Activated CD8-positive, alpha-beta memory T cell treated with anti-CD3 and anti-CD28 coated beads, Interleukin-2, amount 50 U/mL, for 48 hours (primary cell): ENCODE data around the gene PRRC2B.

Experiments used
- DNase-seq: peaks from one replicate; pipeline ENCODE4 v3.0.0-alpha.2; 2020

The PRRC2B gene

DNA sequence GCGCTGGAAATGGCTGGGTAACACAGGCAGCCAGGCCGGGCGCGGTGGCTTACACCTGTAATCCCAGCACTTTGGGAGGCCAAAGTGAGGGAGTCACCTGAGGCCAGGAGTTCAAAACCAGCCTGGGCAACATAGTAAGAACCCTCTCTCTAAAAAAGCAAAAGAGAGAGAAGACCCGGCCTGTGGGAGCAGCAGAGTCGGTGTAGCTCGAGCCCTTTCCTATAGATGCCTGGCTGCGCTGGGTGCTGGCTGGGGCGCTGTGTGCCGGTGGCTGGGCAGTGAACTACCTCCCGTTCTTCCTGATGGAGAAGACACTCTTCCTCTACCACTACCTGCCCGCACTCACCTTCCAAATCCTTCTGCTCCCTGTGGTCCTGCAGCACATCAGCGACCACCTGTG is 127.9 kb downstream of the PRRC2B start:
- DNase-seq = no peak

DNA sequence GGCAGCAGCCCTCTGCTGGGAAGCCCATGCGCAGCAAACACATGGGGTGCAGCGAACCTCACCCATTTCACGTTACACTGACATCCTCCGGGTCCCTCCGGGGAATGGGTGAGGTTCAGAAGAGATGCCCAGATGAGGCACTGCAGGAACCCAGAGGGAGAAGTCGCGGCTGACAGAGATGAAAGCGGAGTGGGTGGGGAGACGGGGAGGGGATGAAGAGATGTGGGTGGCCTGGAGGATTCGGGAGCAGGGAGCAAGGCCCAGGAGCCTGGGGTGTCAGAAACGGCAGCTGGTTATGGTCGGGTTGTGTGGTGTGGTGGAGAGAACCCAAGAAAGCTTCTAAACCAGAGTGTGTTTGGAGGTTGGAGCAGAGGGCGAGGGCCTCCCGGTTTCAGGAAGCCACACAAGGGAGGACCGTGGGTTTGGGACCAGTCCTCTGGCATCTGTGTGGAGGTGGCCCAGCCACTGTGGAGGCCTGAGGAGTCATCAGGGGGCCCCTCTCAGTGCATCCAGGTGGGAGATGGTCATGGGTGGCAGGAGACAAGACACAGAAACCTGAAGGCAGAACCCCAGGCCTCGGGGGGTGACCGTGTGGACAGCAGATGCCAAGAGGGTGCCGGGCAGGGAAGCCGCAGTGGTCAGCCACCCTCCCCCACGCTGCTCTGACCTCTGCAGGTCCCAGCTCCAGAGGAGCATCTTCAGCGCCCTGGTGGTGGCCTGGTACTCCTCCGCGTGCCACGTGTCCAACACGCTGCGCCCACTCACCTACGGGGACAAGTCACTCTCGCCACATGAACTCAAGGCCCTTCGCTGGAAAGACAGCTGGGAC is 128.6 kb downstream of the PRRC2B start:
- DNase-seq = no peak

- no peak for DNase-seq
Observed at GRCh38 chr9:131523086-131523388, 129.2 kb downstream of the PRRC2B start.

DNA sequence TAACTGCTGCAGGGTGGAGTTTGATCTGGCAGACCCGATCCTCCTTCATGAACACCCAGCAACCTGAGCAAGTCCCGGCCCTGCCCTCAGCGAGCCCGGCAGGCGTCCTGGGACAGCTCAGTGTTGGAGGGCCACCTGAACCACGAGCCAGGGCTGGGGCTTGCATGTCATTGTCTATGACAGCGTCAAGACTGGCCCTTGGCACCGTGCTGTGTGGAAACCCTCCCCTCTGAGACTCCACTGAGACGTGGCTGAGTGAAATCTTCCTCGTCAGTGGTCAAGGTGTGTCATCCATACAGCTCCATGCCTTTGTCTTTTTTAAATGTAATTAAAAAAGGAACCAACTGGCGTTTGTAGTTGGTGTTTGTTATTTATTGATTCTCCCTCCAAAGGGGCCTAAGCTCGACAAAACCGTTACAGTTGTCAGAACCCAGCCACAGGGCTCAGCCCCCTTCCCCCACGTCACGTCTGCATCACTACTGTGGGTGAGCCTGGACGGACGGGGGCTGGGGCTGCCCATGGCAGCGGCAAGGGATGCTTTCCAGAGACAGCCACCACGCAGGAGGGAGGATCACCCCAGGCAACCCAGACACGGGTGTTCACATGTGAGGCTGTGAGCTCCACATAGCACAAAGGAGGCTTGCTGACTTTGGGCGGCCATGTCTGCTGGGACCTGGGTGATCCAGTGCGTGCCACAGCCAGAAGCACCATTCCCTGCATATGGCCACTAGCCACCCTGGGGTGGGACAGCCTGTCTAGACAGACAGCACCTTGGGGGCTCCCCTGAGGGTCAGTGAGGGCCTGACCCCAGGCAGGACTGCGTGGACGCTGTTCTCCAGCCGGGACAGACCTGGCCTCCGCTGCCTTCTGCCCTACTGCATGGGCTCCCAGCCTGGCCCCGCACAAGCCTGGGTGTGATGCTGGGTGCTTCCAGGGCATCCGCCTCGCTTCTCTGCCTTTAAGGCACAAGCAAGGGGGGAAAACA is 129.9 kb downstream of the PRRC2B start:
- no peak for DNase-seq

GRCh38 chr9:131524665-131525315 is 130.9 kb downstream of the PRRC2B start:
- DNase-seq = no peak

GRCh38 chr9:131525643-131526565 is 132.0 kb downstream of the PRRC2B start:
- DNase-seq = no peak

DNA sequence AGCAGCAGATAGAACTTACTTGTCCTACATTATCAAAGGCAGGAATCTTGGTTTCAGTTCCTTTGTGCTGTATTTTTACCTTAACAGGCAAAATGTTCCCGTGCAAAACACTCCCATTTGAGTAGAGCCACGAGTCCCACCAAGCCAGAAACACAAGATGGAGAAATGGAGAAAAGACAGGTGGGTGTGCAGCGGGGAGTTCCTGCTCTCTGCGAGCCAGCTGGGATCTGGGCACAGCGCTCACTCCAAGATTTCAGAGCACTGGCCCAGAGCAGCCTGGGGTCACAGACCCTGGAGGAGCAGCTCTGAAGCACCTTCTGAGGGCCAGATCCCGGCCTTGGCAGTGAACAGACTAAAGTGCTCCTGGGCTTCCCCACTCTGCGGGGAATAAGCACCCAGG is 134.3 kb downstream of the PRRC2B start:
- no peak for DNase-seq

DNA sequence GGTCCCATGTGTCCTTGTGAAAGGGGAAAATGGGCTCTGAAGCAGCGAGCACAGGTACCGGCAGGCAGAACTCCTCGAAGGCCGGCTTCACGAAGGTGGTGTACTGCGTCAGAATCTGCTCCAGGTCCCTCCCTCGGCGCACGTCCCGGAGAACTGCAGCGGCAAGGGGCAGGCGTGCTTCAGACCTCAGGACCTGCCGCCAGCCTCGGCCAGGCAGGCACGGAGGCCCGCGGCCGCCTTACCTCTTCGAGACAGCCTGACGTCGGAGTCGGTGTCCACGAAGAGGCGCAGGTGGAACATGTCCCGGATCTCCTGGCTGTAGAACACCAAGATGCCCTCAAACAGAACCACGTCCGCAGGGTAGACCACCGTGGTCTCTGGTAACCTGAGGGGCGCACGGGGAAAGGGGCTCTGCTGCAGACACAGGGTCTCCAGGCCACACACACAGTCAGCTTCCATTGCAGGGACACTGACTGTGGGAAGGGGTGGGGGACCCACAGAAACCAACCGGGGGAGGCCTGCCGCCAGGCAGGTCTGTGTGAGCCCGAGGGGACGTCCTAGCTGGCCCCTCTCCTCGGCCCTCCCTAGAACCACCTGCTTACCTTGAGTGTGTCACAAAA is 135.1 kb downstream of the PRRC2B start:
- DNase-seq = no peak

DNA sequence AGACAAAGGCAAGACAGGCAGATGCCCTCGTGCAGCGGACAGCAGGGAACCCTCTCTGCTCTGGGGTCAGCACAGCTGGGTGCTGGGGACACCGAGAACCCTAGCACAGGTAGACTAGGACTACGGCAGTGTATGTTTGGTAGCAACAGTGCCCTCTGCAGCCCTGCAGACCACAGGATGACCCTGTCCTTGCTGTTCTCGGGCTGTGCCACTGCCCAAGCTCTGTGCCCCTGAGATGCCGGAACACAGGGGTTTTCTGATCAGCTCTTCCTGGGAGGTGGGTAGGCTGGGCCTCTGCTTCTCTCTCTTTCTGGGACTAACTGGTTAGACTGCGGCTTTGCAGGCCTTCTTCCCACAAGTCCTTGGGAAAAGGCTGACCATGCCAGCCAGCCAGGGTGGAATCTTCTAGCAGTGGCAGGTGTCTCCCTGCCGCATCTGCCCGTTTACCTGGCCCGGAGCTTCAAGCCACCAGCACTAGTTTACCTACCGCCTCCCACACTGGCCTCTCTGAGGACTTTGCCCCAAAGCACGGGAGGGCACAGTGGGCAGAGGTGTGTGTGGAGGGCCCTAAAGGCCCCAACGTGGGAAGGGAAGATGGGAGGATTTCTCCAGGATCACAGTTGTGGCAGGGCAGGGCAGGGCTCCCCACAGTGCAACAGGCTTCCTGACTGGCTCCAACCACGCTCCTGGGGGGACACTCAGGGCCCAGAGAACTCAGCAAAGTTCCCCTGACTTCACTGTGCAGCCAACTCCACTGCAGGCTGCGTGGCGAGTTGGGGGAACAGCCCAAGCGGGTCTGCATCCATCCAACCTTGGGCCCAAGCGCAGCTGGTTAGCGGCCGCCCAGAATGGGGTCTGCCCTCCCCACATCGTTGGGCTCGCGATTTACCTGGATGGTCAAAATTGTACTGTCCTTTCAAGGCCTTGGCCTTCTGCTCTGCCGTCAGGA is 136.0 kb downstream of the PRRC2B start:
- DNase-seq = no peak

- DNase-seq = peak; percentile 68
Observed at GRCh38 chr9:131530546-131530919, 136.6 kb downstream of the PRRC2B start.

- DNase-seq = peak; percentile 86
Observed at GRCh38 chr9:131530920-131531832, 137.3 kb downstream of the PRRC2B start, which contains the start of gene UCK1. TSS of gene UCK1 (minus strand) at chr9:131531263. CDS start at chr9:131531174, 89 bp downstream.

DNA sequence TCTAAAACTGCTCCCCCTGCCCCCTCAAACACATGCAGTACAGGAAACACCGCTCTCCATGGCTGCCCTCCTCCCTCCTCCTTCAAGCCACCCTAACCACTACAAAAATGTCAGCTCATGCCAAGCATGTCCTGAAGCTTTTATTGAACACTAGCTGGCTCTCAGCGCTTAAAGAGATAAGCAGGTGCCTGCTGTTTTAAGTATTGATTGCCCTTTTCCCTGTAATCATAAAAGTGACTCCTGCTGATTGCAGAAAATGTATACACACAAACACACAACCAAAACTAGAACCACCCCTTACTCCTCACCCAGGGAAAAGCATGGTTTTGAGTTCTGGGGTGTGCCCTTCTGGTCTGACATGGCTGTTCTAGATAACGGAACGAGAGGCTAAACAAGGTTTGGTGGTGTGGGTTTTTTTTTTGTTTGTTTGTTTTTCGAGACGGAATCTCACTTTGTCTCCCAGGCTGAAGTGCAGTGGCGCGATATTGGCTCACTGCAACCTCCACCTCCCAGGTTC is 140.9 kb downstream of the PRRC2B start:
- DNase-seq = no peak

DNA sequence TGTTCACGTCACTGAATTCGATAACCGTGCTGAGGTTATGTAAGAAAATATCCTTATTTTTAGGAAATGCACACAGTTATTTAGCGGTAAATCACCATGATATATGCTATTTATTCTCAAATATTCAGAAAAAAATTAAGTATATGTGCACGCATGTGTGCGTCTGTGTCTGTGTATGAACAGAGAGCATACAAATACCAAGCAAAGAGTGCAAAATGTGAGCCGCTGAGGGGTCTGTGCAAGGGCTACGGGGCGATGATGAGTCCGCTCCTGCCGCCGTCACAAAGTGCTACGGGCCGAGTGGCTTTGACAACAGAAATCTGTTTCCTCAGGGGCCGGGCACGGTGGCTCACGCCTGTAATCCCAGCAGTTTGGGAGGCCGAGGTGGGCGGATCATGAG is 144.1 kb downstream of the PRRC2B start:
- DNase-seq = no peak

DNA sequence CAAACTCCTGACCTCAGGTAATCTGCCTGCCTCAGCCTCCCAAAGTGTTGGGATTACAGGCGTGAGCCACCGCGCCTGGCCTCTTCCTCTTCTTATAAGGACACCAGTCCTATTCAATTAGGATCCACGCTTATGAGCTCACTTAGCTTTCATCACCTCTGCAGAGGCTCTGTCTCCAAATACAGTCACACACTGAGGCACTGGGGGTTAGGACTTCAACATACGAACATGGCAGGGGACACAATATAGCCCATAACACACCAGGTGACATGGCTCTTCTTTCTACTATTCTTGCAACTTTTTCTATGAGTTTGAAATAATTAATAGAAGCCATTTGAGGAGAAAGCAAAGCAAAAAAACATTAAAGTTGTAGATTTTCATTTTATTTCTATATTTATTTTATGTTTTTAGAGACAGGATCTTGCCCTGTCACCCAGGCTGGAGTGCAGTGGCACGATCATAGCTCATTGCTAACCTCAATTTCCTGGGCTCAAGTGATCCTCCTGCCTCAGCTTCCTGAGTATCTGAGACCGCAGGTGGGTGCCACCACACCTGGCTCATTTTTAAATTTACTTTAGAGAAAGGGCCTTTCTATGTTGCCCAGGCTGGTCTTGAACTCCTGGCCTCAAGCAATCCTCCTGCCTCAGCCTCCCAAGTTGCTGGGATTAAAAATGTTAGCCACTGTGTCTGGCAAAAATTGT is 145.5 kb downstream of the PRRC2B start:
- DNase-seq = no peak

- DNase-seq = no peak
Observed at GRCh38 chr9:131543141-131543540, 149.3 kb downstream of the PRRC2B start.

DNA sequence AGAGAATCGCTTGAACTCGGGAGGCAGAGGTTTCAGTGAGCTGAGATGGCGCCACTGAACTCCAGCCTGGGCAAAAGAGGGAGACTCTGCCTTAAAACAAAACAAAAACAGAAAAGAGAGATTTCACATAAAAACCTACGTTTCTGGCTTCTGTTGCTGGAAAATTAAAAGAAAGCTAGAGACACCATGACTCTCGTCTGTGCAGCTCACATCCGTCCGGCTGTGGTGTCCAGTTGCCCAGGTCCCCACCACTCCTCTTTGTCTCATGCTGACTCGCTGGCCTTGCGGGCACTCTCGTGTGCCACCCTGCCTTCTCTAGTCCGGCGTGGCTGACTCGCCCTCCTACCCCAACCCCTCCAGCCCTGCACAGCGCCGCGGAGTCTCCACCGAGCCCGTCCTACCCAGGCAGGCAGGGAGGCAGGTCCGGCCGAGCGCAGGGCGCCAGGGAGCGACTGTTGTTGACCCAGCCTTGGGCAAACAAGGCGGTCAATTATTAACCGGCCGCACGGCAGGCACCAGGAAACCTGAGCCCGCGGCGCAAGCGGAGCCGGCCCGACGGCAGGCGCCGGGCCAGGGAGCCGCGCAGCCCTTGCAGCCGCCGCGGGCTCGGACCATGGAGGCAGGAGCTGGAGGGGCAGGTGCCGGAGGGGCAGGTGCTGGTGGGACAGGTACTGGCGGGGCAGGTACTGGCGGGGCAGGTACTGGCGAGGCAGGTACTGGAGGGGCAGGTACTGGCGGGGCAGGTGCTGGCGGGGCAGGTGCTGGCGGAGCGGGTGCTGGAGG is 151.3 kb downstream of the PRRC2B start, which contains the start of gene PRRT1B:
Gene PRRT1B, plus strand, starts transcription at position 521 of the 783 bp plus-strand sequence. Its CDS starts 93 bp downstream, at position 614.
- DNase-seq = no peak

- no peak for DNase-seq
Observed at GRCh38 chr9:131545786-131546335, 152.0 kb downstream of the PRRC2B start.
